HG03457 (cell line): ENCODE measurements around the gene TBC1D9.

Experiments used
- ATAC-seq: cut with Tn5 transposase; IDR thresholded peaks from one replicate; pipeline ENCODE4 v1.9.1; 2021; ENCODE audit warnings: moderate number of reproducible peaks; ENCODE audit not compliant: unreplicated experiment

The TBC1D9 gene

GRCh38 chr4:140654495-140654814, 101.7 kb downstream of the TBC1D9 start:
- no peak for ATAC-seq

GRCh38 chr4:140653718-140654494, 102.3 kb downstream of the TBC1D9 start:
- no peak for ATAC-seq

DNA sequence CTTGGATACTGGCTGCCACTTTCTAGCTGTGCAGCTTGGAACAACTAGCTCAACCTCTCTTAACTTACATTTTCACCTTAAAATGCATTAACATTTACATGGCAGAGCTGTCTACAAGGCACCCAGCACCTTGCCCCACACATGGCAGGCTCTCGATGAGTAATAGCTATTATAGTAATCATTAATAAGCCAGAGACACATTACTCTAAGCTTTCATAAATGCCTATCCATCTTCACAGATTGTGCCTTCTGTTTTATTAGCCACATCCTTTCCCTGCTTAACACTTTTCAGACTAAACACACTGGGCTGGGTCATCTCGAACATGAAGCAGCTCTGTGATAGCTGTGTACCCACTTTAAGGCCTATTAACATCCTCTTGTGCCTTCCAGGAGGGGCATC, 103.6 kb downstream of the TBC1D9 start:
- no peak for ATAC-seq

- ATAC-seq, result no peak
Observed at GRCh38 chr4:140648716-140649308, 107.4 kb downstream of the TBC1D9 start.

DNA sequence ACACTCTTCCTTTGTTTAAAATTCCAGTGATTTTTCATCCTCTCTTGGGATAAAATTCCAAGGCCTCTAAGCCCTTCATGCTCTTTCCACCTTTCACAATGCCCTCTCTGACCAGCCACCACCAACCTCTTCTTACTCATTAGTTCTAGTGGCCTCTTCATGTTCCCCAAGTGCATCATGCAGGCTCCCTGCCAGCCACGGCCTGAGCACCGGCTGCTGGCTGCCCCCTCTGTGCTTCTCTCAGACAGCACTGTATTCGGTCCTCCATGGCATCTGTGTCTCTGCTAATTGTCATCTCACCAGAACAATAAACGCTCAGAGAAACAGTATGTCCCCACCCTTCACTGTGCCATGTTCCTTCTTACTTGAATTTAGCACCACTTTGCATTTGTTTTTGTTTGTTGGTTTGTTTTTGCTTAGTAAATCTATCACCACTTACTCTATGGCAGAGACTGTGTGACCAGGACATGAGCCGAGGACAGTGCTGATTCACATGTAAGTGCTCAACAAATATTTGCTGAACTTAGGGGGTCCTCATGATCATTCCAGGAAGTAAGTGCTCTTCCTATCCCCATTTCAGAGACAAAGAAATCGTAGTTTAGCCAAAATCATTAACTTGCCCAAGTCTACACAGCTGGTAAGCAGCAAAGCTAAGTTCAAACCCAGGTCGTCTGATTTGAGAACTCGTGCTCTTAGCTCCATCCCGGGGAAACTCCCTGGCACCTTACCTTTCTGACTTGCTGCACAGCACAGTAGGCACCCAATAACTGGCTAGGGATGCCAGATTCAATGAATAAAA, 110.4 kb downstream of the TBC1D9 start:
- ATAC-seq, result no peak

- ATAC-seq, result no peak
Observed at GRCh38 chr4:140645196-140645595, 111.0 kb downstream of the TBC1D9 start.

DNA sequence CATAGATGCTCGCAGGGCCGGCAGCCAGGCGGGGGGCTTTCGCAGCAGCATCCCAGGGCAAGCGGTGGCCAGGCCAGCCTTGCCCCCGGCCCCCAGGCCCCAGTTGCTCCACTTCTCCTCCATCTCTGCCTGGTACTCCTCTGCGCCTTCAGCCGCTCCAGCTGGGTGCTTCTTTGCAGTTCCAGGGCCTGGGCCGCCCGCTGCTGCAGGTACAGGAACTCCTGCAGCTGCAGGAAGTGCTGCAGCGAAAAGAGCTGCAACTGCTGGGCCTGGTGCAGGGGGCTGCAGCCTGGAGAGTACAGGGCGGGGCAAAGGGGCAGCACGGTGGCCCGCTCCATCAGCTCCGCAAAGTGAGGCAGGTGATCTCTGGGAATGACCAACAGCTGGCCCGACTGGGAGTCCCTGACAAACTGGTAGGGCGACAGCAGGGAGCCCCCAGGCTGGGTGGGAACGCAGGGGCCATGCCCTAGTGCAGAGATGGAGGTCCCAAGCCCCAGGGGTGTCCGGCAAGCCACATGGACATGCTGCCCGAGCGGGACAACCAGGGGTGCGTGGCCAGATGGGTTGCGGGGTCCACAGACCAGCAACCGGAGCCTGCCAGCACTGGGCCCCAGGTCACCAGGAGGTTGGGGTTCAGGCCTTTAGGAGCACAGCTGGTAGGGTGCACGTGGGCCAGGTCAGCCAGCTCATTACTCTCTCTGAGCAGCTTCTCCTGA, 111.6 kb downstream of the TBC1D9 start:
- no peak for ATAC-seq

DNA sequence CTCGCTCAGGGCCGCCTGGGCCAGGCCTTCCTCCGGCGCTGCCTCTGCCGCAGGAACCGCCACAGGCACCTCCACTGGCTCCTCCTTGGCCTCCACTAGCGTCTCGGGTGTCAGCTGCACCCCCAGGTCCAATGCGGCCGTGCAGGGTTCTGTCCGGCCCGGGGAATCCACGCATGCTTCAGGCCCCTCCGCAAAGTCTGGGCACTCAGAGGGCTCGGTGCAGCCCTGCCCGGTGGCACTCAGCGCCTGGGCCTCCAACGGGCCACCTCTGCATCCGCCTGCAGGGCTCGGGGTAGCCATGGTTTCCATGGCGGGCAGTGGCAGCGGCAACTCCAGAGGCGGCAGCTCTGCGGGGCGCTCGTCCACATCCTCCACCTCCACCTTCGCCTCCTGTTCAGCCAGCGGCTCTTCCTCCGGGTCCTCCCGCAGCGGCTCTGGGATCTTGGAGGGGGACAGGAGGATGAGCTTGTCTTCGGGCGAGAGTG, 112.6 kb downstream of the TBC1D9 start:
- no peak for ATAC-seq

- ATAC-seq, result no peak
Observed at GRCh38 chr4:140642674-140643437, 113.3 kb downstream of the TBC1D9 start.

DNA sequence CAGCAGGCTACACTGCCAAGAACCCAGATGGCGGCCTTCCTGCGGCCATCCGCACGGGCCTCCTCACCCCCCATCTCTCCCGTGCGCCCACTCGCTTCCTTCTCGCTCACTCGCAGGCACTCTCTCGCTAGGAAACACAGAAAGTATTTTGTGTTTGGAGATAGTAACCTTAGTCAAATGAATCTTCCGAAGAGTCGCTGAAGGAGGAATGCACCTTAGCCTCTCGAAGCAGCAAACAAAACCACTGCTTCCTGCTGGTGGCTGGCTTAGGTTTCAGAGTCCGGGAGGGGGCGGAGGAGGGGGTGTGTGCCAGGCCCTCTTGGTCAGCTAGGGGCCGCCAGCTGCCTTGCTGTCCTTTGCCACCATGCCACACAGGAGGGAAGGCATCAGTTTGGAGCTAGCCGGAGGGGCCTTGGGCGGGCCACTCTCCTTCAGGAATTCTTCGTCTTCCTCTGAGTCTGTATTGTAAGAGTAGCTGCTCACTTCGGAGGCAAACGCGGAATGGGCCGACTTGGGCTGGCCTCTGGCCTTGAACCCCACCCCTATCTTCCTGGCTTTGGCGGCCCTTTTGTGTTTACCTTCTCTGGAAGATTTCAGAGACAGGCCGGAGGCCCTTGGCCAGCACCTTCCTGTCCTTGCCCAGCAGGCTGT, 114.3 kb downstream of the TBC1D9 start:
- no peak for ATAC-seq

- no peak for ATAC-seq
Observed at GRCh38 chr4:140641105-140641555, 115.1 kb downstream of the TBC1D9 start.

- ATAC-seq, result no peak
Observed at GRCh38 chr4:140640150-140640748, 115.9 kb downstream of the TBC1D9 start.

- no peak for ATAC-seq
Observed at GRCh38 chr4:140639066-140639465, 117.1 kb downstream of the TBC1D9 start.

GRCh38 chr4:140637836-140638235, 118.3 kb downstream of the TBC1D9 start:
- no peak for ATAC-seq

- ATAC-seq, result no peak
Observed at GRCh38 chr4:140635606-140636005, 120.6 kb downstream of the TBC1D9 start.

DNA sequence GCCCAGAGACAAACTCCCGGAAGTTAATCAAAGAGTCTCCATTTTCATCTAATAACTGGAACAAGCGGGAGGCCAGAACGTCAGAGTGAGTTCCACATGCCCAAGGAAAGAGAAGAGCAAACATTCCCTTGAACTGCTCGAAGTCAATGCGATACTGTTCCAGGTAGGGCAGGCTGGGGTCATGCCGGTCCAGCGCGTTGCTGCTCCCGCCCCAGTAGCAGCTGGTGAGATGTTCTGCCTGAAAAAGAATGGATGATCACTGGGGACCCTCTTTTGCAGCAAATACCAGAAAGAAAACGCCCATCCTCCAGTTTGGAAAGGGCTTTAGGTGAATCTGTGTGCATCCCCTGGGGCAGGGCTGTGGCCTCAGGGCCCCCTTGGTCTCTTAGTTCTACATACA, 122.2 kb downstream of the TBC1D9 start:
- ATAC-seq, result no peak

DNA sequence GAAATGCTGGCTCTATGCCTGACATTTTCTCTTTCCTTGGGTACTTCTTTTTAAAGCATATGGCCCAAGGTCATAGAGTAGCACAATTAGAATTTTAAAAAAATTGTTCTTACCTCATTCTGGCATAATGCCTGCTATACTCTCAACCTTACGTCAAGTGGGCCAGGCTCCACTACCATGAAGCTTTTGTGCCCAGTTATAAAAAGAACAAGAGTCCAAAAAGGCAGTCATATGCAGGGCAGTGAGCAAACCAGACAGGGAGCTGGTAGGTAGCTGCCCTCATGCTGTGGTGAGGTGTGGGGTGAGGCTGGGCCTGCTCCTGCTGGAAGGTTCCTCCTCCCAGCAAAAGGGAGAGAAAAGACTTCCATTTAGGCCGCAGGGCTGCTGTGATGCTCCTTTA, 123.1 kb downstream of the TBC1D9 start:
- ATAC-seq, result no peak

DNA sequence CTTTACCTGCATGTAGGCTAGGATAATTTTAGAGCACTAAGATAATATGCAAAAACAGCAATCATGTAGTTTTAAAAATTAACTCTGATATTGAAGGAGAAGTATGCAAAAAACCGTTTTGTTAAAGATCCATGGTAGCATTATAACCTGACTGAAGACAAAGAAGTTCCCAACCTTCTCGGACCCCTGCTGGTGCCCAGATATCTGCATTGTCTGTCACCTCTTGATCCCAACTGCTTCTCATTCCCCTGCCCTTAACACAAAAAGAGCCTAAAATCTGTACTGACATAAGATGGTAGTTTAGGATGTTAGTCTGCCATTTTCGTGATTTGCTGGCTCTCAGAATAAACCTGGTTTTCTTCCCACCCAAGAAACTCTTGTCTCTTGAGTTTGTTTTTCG, 125.9 kb downstream of the TBC1D9 start:
- ATAC-seq, result no peak

GRCh38 chr4:140628016-140628415, 128.2 kb downstream of the TBC1D9 start:
- no peak for ATAC-seq
